Brain pericyte (primary cell): ENCODE results near the gene ST8SIA5.

ENCODE experiments used
- DNase-seq: peaks from one replicate; pipeline ENCODE4 v3.0.0-alpha.2; 2012; ENCODE audit warnings: low read depth, low spot score

ST8SIA5 gene

DNA sequence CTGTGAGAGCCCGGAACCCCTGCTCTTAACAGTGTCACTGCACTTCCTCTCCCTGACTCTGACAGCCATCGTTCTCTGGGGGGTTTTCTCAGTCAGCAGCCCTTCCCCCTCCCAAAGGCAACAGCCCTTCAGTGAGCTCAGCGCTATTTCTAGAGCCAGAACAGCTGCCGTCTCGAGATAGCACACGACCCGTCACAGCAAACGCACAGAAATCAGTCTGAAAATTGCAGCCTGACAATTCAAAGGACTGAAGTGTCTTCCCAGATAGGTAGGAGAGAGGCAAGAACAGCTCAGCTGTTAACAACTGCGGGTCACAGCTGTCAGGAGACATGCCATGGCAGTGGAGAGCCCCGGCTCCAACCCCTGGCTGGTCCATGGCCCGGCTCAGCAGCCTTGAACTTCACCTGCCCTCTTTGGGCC is 45.4 kb downstream of the ST8SIA5 start:
- no peak for DNase-seq

DNA sequence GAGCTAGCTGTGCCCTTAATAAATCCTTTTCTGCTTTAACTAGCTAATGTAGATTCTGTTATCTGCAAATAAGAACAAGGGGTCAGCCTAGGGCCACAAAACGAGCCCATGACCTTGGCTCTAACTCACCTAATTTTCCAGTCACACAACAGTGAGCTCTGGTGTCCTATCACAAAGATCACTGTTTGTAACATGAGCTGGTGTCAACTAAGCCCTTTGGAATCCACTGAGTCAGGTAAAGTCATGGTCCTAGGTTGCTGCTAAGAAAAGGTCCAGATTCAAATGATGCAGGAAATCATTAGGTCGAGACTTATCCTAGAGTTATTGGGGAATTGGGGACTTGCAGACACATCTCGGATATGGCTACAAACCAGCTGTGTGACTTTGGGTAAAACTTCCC is 49.9 kb downstream of the ST8SIA5 start:
- no peak for DNase-seq

DNA sequence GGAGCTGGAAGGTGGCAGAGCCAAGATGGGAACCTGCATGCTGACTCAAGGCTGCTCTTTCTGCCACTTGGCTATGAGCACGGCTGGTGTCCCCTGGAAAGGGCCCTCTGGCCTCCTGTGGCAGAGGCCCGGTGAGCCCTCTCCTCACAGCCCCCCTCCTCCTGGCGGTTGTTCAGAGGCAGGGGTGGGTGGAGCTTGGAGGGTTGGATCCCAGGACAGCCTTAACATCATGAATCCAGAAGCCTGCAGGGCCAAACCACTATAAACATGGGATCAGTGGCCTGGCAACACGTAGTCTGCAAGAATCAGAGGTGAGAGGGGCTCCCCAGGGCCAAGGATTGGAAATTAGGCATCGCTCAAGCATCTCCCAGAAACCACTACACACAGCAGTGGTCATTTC is 51.3 kb downstream of the ST8SIA5 start:
- DNase-seq, result no peak

DNA sequence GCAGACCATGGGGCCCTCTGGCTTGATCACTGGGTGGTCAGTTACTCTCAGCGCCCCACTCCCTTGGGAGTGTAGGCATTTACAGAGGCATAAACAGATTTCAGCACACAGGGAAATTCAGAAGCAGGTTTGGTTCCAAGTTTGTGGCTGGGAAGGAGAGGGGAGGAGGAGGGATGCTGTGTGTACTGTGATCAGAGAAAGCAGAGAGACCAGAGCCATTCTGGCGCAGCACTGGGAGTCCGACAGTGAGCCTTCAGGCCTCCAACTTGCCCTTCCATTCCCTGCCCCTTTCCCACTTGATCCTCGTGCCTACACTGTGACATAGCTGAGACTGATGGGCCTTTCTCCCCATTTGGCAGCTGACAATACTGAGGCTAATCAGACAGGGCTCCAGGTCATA is 52.0 kb downstream of the ST8SIA5 start:
- no peak for DNase-seq

DNA sequence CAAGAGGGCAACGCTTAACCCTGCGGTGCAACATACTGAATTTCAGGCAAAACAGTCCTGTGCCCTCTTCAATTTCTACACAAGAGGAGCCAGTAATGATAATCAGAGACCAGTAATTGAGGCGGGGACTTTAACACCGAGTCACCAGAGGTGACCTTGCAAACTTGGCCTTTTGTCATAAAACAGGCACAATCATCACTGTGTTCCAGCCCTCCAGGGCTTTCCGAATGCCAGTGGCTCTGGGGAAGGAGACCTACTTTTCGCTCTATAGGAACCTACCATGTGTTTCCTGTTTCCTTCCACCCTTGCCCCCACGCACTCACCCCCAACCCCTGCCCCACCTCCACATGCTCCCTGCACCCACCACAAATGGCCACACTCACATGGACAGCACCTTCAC is 52.7 kb downstream of the ST8SIA5 start:
- no peak for DNase-seq

DNA sequence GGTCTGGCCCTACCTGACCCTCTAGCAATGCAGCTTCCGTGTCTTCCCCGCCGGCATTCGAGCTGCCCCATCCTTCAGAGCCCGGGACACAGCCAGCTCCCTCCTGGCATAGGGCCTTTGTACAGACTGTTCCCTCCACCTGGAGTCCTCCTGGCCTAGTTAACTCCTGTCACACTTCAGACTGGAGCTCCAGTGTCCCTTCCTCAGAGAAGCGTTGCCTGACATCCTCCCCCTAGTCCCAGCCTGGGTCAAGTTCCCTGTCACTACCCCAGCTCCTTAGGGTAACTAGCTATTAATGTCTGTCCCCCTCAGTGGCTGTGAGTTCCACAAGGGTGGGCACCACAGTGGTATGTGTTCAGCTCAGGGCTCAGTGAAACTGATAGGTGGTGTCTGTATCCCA is 54.4 kb downstream of the ST8SIA5 start:
- no peak for DNase-seq

DNA sequence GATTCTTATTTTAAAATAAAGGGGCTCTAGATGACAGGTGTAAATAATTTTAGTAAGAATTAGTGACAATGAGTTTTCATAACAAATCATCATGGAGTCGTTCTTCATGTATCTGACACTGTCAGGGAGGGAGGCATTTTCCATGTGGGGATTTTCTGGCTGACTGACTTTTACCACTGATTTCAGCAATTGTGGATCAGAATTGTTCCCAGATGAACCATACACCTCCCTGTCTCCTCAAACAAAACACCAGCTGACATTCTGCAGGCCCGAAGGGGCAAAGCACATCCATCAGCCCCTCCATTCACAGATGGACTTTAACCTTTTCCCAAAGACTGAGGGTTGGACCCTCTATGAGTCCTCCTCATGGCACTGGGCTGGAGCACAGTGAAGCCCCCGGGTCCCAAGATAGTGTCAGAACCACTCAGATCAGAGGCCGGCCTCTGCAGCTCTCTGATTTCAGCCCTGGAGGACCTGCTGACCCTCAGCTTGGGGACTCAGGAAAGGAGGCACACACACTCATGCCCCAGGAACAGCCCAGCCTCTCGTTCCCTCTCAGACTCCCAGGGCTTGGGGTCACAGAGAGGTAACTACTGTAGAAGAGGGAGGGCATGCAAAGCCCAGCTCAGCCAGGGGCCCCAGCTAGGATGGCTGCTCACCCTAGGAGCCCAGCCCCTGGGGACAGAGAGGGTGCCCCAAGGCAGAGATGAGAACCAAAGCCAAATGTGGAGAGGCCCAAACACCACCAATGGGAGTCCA is 56.6 kb downstream of the ST8SIA5 start:
- no peak for DNase-seq

DNA sequence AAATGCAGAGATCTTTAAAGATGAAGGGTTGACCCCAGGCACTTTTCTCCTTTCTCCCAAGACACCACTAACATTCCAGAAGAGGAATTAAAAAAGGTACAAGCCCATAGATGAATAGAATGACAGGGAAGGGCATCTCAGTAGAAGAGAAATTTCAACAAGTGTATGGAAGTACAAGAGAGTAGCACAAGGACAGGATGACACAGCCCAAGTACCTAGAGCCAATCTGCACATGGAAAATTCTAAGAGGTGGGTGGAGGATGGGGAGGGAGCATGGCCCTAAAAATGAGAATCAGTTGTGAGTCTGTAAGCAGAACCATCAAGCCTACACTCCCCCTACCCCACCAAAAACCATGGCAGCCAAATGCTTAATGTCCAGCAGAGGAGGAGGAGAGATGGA is 60.2 kb downstream of the ST8SIA5 start:
- no peak for DNase-seq

DNA sequence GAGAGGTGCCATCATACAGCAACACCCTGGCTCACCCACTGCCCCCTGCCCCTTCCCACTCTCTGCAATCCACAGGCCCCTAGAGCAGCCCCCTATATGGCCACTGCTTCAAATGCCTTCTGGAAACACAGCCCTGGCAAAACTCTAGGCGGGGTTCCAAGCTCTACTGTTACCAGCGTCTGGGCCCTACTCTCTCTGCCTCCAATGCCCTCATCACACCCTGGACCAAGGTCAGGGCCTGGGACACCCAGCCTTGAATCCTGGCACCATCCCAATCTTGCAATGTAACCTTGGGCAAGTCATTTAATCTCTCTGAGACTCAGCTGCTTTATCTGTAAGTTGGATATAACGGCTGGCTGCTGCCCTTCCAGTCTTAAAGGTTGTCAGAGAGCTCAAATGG is 60.6 kb downstream of the ST8SIA5 start:
- DNase-seq, result no peak

DNA sequence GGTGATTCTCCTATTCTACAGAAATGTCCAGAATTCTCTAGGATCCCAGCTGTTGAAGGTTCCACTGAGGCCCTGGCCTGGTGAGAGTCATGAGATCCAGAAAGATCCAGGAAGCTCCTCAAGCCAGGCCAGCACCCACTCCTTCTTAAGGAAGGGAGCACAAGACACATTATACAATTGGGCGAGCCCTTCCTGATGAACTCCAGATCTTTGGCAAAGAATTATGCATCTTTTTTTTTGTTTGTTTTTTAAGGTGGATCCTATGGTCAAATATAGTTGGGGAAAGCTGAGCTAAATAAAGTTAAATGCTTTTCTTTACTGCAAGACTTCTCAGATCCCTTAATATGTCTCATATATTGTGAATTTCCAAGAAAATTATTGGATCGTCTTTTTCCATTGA is 62.9 kb downstream of the ST8SIA5 start:
- no peak for DNase-seq

DNA sequence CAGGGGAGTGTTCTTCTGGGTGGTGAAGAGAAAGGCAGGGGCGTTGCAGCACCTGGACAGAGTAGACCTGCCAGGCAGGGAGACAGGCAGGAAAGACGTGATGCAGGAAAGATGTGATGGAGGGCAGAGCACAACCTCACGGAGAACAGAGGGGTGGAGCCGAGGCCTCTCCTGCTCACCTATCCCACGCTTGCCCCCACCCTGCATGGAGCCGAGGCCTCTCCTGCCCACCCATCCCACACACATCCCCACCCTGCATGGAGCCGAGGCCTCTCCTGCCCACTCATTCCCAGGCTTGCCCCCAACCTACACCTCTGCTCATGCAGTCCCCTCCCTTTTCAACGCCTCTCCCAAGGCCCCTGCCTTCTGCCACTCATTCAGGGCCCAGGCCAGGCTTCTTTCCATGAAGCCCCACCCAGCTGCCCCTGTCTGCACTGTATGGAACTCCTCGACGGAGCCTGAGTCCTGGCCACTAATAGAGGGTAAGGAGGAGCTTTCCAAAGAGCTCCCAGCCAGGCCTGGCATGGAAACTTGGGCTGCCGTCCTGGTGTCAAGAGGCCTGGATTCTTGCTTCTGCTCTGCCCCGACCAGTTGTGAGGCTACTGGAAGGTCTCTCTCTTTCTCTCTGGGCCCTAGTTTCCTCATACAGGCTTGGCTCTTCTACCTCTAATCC is 67.9 kb downstream of the ST8SIA5 start:
- no peak for DNase-seq

DNA sequence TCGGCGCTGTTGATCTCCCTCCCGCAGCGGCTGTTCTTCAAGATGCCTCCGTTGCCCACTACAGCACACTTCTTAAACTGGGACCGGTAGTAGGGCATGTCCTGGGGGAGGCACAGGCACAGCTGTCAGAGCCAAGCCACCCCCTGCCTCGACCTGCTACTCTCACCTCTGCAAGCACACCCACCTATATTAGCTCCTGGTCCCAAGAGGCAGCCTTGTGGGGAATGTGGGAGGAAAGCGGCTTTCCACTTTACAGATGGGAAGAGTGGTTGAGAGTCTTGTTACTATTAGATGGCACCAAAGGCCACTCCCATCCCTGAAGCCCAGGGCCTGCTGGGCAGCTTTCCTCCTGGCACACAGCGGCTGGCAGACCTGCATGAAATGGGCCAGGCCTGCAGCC is 70.7 kb downstream of the ST8SIA5 start:
- DNase-seq, result no peak

DNA sequence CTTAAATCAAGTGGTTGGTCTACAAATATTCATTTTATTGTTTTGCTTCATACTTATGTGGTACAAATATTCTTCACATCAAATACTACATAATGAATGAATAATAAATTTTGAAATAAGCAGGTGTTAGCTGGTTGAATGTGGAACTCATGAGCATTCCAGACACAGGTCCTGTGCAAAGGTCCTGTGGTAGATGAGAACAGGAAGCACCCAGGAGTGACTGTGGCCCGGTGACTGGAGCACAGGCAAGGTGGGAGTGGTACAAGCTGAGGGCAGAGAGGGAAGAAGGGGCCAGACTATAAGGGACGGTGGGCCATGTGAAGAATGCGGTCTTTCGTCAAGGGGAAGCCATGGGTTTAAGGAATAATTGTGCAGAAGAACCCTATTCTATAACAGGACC is 73.6 kb downstream of the ST8SIA5 start:
- DNase-seq, result no peak

DNA sequence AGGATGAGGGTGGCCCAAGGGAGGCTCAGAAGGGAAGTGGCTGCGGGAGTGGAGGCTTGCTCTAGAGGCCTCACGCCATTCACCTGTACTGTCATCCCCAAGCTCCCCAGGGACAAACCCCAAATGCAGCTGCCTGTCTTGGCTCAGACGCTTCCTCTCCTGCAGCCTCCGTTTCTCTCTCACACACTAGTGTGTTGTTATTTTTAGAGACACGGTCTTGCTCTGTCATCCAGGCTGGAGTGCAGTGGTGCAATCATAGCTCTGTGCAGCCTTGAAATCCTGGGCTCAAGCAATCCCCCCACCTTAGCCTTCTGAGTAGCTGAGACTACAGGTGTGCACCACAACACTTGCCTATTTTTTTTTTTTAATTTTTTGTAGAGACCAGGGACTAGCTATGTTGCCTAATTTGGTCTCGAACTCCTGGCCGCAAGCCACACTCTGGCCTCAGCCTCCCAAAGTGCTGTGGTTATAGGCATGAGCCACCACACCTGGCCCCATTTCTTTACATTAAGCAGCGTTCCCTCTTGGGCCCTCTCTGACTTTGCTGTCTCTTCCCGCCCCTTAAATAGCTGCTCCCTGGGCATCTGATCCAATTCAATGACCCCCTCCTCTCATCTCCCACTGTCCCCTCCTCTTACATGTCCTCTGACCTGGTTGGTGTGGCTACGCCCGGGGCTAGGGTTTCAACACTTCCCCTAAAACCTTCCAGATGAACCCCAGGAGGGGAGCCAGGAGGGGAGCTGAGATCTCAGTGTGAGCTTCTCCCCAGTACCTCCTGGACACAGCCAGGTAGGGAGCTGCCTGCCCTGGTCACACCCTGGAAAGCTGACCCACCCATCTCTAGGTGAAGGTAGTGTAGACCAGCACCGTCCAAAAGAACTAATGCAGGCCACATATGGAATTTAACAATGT is 75.8 kb downstream of the ST8SIA5 start:
- no peak for DNase-seq

DNA sequence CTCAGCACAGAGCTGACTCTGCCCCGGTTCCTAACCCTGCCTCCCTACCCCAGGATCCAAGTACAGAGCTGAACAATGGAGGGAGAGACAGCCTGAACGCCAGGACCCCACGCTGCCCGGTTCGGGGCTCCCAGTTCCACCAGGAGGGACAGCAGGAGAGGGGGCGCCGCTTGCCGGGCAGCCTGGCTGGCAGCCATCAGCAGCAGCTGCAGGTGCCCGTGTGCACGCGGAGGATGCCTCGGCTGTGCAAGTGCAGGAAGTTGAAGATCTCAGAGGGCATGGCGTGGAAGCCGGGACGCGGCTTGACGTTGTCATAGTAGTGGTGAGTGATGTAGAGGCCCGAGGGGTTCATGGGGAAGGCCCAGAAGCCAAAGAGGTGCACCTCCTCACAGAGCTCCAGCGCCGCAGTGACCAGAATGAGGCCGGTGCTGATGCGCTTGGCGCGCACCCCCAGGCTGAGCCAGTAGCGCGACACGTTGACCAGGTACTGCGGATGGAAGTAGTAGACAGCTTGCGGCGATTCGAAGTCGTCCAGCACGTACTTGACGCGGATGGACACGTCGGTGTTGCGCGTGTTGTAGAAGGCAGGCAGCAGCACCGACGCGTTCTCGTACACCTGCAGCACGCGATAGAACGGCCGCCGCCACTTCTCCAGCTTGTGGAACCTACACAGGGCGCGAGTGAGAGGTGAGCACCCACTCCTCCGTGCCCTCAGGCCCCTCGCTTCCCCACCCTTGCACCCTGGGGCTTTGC is 76.8 kb downstream of the ST8SIA5 start:
- no peak for DNase-seq

DNA sequence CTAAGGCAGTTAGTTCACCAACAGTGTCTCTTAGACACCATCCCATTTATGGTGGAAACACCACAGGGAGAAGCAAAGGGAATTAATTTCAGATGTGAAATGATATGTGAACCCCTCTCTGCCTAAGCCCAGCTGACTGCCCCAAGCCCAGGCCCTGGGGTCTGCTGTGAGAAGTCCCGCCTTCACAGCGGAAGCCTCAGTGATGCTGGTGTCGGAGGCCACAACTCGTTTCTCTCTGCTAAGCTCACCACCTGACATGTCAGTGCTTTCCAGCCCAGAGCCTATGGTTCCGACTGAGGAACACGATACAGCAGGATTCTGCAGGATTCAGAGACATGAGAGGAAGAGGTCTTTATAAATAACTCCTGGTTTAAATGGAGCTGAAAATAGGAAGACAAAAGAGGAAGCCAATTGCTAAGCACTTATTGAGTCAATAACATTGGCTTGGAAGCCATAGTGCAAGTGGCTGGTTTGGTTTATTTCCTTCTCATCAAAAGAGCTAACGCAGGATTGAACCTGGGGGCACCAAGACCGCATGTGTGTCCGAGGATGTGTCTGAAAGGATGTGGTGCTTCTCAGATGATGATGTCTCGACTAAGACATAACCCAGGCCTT is 78.0 kb downstream of the ST8SIA5 start:
- no peak for DNase-seq

DNA sequence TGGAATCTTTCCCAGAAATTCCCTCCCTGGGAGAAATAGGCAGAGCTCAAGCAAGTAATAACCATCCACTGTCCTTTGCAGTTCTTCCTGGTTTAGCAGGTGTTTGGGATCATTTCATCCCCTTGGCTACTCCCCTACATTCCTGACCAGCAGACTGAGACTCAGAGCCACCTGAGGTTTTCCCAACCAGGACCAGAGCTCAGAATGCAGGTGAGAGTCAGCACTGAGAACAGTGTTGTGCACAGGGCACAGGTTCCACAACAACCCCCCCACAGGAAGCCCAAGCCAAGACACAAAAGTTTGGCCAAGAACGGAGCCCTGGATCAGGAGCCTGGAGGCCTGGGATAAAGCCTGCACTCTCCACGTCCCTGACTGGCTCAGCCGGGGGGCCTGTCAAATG is 78.8 kb downstream of the ST8SIA5 start:
- DNase-seq, result no peak

DNA sequence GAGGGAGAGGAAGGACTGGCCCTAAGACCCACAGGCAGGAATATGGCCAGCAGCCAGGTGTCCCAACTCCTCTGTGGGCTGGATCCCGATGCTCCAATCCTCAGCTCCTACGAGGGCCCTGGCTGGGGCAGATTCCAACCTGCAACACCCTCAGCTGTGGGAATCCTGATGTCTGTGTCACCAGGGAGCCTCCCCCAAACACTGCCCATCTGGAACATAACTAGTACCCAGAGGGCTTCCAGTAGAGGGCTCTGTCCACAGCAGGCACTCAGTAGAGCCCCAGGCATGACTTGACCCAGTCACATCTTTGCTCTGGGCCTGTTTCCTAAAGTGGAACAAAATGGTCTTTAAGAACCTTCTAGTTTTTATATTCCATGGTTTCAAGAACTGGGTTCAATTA is 79.2 kb downstream of the ST8SIA5 start:
- DNase-seq, result no peak

DNA sequence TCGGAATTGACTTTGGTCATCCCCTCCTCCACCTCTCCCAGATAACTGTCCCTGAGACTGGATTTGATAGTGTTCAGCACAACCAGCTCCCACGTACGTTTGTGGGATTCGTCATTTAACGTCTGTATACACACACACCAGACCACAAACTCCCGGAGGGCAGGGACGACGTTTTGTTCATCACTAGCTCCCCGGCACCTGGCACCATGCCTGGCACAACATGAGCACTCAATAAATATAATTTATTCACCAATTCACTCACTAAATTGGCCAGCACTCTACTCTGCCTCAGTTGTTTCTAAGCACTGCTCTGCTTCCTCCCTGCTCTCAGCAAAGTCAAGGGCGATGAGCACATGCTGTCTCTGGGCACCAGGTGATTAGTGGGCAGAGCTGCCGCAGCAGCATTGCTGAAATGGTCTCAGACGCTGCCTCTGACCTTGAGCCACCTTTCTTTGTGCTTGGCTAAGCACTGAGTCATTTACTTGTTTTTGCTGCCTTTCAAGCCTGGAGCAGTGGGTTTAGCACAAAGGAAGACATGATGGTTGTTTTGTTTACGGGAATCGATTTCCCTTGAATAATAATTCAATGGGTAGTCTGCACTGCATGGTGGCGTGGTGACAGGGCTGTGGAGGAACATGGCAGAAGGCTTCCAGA is 80.5 kb downstream of the ST8SIA5 start:
- no peak for DNase-seq

DNA sequence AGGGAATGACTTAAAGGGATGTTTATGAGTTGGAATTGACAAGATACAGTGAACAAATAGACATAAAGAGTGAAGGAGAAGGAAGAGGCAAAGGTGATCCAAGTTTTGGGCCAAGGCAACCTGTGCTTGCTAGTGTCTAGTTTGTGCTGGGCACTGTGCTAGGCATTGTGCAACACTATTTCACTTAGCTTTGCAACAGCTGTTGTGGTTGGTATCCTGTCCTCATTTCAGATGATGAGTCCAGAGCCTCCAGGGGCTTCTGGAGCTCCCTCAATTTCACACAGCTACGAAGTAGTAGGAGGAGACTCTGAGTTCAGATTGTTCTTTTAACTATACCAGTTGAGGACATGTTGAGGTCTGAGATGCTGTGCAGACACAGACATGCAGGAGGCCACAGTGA is 81.7 kb downstream of the ST8SIA5 start:
- no peak for DNase-seq
